ENCODE results near the gene APBA2.
"Not testable (repeated sequence)": the region's sequence is repeated elsewhere in the genome, so short reads cannot be mapped to it uniquely, and the experiment has no call there.

APBA2 gene

DNA sequence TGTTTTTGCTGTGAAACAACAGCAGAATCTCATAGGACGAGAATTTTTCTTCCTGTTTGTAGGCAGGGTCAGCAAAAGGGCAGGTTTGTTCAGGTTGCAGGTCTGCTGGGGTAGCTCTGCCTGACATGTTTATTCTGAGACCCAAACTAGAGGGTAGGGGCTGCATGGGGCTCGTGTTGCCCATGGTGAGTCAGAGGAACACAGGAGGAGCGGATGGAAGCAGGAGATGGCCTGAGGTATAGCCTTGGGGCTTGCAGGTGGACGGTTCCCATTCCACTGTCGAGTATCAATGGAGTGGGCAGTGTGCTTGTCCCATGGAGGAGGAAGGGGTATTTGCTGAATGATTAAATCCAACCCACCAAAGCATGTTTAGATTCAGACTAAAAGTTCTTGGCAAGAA is 138.9 kb downstream of the APBA2 start:
- Histone ChIP-seq H3F3A (ENCODE audit: insufficient read depth, low read length) (no peaks in the 10 kb centered on the region), H3K27me3 (ENCODE audit: insufficient read depth, low read length) (no peaks in the 10 kb centered on the region), H3K4me2 (ENCODE audit: low read length) (no peak overlapping the region), H2AFZ (ENCODE audit: low read length) (no peak overlapping the region), H3K79me2 (ENCODE audit: insufficient read depth, low read length) (no peaks in the 10 kb centered on the region), H3K27ac (ENCODE audit: low read depth, low read length, poor library complexity, severe bottlenecking) (no peak overlapping the region), H4K20me1 (ENCODE audit: insufficient read depth, low read length) (no peaks in the 10 kb centered on the region), H3K4me1 (ENCODE audit: insufficient read depth, low read length, severe bottlenecking) (no peaks in the 10 kb centered on the region), H3K36me3 (ENCODE audit: insufficient read depth, low read length) (no peaks in the 10 kb centered on the region), H3K9me3 (ENCODE audit: low read length) (no peaks in the 10 kb centered on the region), H3K9ac (ENCODE audit: low read length) (no peak overlapping the region), H3K9me2 (ENCODE audit: low read depth, low read length) (no peaks in the 10 kb centered on the region), H3K4me3 (ENCODE audit: low read depth, low read length, poor library complexity, severe bottlenecking) (no peak overlapping the region)
- no peak for TF ChIP-seq EZH2 (IDR thresholded peaks at IDR 0.05; ENCODE audit: borderline replicate concordance, low read length)
- TF ChIP-seq, protein P1, sequence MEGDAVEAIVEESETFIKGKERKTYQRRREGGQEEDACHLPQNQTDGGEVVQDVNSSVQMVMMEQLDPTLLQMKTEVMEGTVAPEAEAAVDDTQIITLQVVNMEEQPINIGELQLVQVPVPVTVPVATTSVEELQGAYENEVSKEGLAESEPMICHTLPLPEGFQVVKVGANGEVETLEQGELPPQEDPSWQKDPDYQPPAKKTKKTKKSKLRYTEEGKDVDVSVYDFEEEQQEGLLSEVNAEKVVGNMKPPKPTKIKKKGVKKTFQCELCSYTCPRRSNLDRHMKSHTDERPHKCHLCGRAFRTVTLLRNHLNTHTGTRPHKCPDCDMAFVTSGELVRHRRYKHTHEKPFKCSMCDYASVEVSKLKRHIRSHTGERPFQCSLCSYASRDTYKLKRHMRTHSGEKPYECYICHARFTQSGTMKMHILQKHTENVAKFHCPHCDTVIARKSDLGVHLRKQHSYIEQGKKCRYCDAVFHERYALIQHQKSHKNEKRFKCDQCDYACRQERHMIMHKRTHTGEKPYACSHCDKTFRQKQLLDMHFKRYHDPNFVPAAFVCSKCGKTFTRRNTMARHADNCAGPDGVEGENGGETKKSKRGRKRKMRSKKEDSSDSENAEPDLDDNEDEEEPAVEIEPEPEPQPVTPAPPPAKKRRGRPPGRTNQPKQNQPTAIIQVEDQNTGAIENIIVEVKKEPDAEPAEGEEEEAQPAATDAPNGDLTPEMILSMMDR (IDR thresholded peaks at IDR 0.05; ENCODE audit: low read length) = no peak

DNA sequence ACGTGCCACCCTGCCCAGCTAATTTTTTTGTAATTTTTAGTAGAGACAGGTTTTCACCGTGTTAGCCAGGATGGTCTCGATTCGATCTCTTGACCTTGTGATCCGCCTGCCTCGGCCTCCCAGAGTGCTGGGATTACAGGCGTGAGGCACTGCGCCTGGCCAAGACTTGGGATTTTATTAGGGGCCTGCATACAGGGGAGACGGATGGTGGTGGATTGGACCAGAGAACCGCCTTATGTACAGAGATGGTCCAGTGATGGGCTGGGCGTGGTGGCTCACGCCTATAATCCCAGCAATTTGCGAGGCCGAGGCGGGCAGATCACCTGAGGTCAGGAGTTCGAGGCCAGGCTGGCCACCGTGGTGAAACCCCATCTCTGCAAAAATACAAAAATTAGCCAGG is 139.6 kb downstream of the APBA2 start:
- not testable (repeated sequence) for H3K27ac ChIP-seq (ENCODE audit: low read depth, low read length, poor library complexity, severe bottlenecking); H2AFZ ChIP-seq (ENCODE audit: low read length); H3K9me2 ChIP-seq (ENCODE audit: low read depth, low read length); H3K9me3 ChIP-seq (ENCODE audit: low read length); H4K20me1 ChIP-seq (ENCODE audit: insufficient read depth, low read length); H3K79me2 ChIP-seq (ENCODE audit: insufficient read depth, low read length); H3K27me3 ChIP-seq (ENCODE audit: insufficient read depth, low read length); H3K4me3 ChIP-seq (ENCODE audit: low read depth, low read length, poor library complexity, severe bottlenecking); H3K4me1 ChIP-seq (ENCODE audit: insufficient read depth, low read length, severe bottlenecking); H3F3A ChIP-seq (ENCODE audit: insufficient read depth, low read length); H3K36me3 ChIP-seq (ENCODE audit: insufficient read depth, low read length); H3K9ac ChIP-seq (ENCODE audit: low read length); H3K4me2 ChIP-seq (ENCODE audit: low read length)

DNA sequence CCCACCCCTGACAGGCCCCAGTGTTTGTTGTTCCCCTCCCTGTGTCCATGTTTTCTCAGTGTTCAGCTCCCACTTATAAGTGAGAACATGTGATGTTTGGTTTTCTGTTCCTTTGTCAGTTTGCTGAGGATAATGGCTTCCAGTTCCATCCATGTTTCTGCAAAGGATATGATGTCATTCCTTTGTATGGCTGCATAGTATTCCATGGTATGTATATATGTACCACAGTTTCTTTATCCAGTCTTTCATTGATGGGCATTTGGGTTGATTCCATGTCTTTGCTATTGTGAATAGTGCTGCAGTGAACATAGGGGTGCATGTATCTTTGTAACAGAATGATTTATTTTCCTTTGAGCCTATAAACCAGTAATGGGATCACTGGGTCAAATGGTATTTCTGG is 142.4 kb downstream of the APBA2 start:
- H3K79me2 ChIP-seq (ENCODE audit: insufficient read depth, low read length); H3K4me3 ChIP-seq (ENCODE audit: low read depth, low read length, poor library complexity, severe bottlenecking); H2AFZ ChIP-seq (ENCODE audit: low read length); H4K20me1 ChIP-seq (ENCODE audit: insufficient read depth, low read length); H3K27ac ChIP-seq (ENCODE audit: low read depth, low read length, poor library complexity, severe bottlenecking); H3K9me3 ChIP-seq (ENCODE audit: low read length); H3K9ac ChIP-seq (ENCODE audit: low read length); H3K27me3 ChIP-seq (ENCODE audit: insufficient read depth, low read length); H3F3A ChIP-seq (ENCODE audit: insufficient read depth, low read length); H3K4me2 ChIP-seq (ENCODE audit: low read length); H3K4me1 ChIP-seq (ENCODE audit: insufficient read depth, low read length, severe bottlenecking); H3K36me3 ChIP-seq (ENCODE audit: insufficient read depth, low read length); H3K9me2 ChIP-seq (ENCODE audit: low read depth, low read length): not testable (repeated sequence)

DNA sequence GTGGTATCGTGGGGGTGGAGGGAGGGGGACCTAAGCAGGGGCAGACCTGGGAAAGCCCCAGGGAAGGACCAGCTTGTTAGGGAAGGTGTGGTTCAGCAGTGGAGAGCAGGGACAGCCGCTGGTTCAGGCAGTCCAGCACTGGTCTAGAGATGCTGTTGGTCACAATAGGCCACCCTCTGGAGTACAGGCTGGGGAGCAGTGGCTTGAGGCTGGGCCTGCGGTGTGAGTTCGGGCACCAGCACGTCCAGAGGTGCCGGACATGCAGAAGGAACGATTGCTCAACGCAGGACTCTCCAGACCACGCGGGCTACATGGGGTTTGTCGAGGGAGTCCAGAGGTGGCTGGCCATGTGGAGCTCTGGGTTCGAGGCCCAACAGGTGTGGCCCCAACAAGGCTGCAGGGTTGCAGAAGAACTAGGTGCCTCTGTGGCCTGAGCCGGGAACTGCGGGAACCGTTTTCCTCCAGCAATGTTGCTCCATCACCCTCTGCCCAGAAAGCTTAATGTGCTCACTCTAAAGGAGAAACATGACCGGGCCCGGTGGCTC is 143.9 kb downstream of the APBA2 start:
- H3K4me2 ChIP-seq (ENCODE audit: low read length) = no peak overlapping the region
- H3K4me3 ChIP-seq (ENCODE audit: low read depth, low read length, poor library complexity, severe bottlenecking) = no peak overlapping the region
- H3K4me1 ChIP-seq (ENCODE audit: insufficient read depth, low read length, severe bottlenecking) = no peaks in the 10 kb centered on the region
- H3K9me3 ChIP-seq (ENCODE audit: low read length) = no peaks in the 10 kb centered on the region
- no peaks in the 10 kb centered on the region for H3K9me2 ChIP-seq (ENCODE audit: low read depth, low read length)
- no peak overlapping the region for H3K9ac ChIP-seq (ENCODE audit: low read length)
- TF ChIP-seq EZH2 (IDR thresholded peaks at IDR 0.05; ENCODE audit: borderline replicate concordance, low read length) = no peak
- TF ChIP-seq, protein P1 (IDR thresholded peaks at IDR 0.05; ENCODE audit: low read length) = no peak
- no peaks in the 10 kb centered on the region for H3K79me2 ChIP-seq (ENCODE audit: insufficient read depth, low read length)
- H3K36me3 ChIP-seq (ENCODE audit: insufficient read depth, low read length) = no peaks in the 10 kb centered on the region
- H3F3A ChIP-seq (ENCODE audit: insufficient read depth, low read length) = no peaks in the 10 kb centered on the region
- H4K20me1 ChIP-seq (ENCODE audit: insufficient read depth, low read length) = no peaks in the 10 kb centered on the region
- H2AFZ ChIP-seq (ENCODE audit: low read length) = no peak overlapping the region
- no peaks in the 10 kb centered on the region for H3K27me3 ChIP-seq (ENCODE audit: insufficient read depth, low read length)
- no peak overlapping the region for H3K27ac ChIP-seq (ENCODE audit: low read depth, low read length, poor library complexity, severe bottlenecking)

Data from OCI-LY1 (cell line).